HG03060 (cell line): ENCODE data around the gene MRTFA.
"Not testable (repeated sequence)": the region's sequence is repeated elsewhere in the genome, so short reads cannot be mapped to it uniquely, and the experiment has no call there.

Experiments used
- ATAC-seq: cut with Tn5 transposase; IDR thresholded peaks from one replicate; pipeline ENCODE4 v1.9.1; 2021; ENCODE audit warnings: low read depth, moderate number of reproducible peaks; ENCODE audit not compliant: unreplicated experiment

Gene MRTFA

DNA sequence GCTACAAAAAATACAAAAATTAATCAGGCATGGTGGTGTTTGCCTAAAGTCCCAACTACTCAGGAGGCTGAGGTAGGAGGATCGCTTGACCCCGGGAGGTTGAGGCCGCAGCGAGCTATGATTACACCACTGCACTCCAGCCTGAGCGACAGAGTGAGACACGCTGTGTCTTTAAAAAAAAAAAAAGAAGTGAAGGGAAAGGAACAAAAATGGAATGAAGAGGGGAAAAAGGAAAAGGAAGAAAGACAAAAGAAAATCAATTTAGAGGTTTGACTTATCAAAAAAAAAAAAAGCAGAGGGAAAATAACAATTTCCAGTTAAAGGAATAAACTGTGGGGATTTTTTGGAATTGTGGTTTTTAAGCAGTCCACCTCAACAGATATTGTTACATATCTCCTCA lies 36.8 kb downstream of the MRTFA start:
- no peak for ATAC-seq

- ATAC-seq: not testable (repeated sequence)
These were observed 37.8 kb downstream of the MRTFA start for GRCh38 chr22:40598712-40599111.

DNA sequence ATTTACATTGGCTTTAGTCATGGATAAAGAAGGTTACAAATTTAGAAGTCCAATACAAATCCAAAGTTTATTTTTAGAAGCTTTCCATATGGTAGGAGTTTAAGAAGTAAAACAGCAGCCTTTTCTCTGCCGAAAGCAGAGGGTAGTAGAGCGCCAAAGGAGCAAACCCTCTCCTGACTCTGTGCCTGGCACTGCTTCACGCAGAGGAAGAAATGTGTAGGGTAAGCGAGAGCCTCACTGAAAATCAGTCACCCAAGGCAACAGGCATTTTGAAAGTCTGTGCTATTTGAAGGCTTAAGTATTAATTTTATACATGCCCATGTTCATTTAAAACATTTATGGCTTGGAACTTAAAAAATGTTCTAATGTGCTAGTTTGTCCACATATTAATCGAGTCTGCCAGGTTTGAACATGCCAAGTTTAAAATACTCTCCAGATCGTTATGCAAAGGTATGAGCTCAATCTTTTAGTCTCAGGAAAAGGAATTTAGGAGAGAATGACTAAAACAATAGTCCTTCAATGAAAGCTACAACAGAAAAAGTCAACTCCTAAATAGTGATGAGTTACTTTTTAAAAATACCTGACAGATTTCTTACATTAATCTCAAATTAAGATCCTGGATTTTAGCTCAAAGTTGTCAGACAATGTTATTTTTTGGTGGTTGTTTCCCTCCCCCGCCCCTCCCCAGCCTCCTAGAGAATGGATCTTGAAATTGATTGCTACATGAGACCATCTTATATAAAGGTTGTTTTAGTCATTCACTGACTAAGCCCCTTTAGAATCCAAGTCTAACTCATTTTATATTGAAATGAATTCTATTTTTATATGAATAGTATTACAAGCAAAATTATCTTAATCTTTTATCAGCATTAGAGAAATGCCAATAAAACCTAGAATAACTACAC lies 38.7 kb downstream of the MRTFA start:
- ATAC-seq: no peak

GRCh38 chr22:40595497-40596234 lies 40.9 kb downstream of the MRTFA start:
- ATAC-seq: no peak

DNA sequence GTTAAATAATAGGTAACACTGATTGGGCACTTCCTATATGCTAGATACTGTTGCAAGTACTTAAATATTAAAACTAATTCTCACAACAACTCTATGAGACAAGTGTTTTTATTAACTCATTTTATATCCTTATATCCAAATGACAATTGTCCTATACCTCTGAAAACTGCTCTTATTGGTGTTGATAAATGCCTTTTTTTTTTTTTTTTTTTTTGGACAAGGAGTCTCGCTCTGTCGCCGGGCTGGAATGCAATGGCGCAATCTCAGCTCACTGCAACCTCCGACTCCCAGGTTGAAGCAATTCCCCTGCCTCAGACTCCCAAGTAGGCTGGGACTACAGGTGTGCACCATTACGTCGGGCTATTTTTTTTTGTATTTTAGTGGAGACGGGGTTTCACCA lies 41.6 kb downstream of the MRTFA start:
- ATAC-seq: no peak

- no peak for ATAC-seq
These were observed 42.2 kb downstream of the MRTFA start for GRCh38 chr22:40594346-40594745.

DNA sequence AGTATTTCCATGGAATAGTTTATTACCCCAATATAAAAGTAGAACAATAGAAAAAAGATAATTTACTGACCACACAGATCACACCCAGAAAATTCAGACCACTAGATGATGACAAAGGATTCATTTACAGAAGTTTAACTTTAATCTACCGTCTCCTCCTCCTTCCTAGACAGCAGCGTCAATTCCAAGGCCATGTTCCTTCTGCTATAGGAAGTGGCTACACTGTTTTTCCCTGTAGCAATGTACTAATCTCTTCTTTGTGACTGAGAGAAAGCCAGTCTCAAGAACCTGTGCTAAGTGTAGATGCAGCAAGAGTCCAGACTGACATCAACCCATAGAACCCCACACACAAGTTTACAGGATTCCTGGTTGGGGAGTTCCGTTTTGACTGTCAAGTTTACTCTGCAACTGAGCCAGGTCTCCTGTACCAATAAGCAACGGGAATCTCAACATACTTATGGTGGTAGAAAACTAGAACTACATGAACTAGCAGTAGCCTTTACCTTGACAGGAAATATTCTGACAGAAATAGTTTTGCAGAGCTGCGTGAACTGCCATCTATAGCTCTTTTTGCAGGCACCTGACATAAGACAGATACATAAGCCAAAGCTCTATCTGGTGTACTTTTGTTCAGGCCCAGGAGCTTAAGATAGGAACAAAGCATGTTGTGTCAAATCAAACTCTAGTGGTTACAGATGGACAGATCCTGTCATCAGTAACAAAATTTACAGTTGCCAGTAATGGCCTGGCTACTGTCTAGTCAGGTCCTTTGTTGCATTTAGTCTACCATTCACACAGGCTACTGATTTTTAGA lies 42.9 kb downstream of the MRTFA start:
- no peak for ATAC-seq

DNA sequence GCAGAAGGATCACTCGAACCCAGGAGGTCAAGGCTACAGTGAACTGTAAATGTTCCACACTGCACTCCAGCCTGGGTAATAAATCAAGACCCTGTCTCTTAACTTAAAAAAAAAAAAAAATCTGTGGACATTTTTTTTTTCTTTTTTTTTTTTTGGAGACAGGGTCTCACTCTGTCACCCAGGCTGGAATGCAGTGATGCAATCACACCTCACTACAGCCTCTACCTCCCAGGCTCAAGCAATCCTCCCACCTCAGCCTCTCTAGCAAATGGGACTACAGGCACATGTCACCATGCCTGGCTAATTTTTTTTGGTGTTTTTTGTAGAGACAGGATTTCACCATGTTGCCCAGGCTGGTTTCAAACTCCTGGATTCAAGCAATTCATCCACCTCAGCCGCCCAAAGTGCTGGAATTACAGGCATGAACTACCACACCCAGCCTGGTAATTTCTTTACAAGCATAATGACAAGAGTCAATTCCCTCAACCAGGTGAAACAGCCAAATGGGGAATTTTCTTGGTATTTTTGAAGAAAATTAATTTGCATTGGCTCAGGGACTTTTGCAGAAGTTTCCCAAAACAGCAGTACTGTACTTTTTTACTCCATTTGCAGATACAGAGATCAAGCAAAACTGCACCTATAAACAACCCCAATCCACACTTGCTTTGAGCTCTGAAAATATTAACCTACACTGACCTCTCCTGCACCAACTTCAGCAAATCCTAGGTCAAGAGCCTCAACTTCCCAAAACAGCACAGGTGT lies 44.0 kb downstream of the MRTFA start:
- no peak for ATAC-seq

DNA sequence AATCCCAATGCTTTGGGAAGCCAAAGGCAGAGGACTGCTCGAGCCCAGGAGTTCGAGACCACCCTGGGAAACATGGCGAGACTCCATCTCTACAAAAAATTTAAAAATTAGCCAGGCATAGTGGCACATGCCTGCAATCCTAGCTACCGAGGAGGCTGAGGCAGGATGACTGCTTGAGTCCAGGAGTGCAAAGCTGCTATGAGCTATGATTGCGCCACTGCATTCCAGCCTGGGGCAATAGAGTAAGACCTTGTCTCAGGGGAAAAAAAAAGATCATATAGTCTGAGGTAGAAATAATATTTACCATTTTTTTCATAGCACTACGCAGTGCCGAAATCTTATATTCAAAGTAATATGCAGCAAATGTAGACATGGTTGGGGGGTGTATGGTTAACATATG lies 47.8 kb downstream of the MRTFA start:
- ATAC-seq: no peak

DNA sequence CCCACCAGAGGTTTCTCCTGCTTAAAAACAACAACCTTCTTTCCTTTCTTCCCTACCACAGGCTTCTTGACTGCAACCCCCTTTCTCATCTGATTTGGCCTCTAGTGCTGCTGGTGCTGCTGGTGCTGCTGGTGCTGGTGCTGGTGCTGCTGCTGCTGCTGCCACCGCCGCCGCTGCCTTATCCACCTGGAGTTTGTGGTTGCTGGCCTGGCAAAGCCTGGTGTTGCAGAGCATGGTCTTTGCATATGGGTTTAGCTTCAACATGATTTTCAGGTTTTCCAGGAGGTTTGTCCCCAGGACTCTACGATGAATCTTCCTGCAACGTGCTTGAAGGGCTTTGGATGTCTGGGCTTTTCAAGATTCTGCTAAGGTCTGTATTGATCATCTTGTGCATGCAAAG lies 49.7 kb downstream of the MRTFA start:
- ATAC-seq: no peak

GRCh38 chr22:40585310-40585751 lies 51.2 kb downstream of the MRTFA start:
- no peak for ATAC-seq

DNA sequence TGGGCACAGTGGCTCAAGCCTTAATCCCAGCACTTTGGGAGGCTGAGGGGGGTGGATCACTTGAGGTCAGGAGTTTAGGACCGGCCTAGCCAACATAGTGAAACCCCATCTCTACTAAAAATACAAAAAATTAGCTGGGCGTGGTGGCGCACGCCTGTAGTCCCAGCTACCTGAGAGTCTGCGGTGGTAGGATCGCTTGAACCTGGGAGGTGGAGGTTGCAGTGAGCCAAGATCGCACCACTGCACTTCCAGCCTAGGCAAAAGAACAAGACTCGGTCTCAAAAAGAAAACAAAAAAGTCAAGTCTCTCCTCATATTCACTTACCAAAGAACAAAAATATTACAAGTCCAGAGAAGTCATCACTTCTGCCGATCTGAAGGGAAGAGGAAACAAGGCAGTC lies 51.8 kb downstream of the MRTFA start:
- ATAC-seq: not testable (repeated sequence)

GRCh38 chr22:40583053-40583741 lies 53.3 kb downstream of the MRTFA start:
- no peak for ATAC-seq

GRCh38 chr22:40582063-40582462 lies 54.5 kb downstream of the MRTFA start:
- no peak for ATAC-seq

DNA sequence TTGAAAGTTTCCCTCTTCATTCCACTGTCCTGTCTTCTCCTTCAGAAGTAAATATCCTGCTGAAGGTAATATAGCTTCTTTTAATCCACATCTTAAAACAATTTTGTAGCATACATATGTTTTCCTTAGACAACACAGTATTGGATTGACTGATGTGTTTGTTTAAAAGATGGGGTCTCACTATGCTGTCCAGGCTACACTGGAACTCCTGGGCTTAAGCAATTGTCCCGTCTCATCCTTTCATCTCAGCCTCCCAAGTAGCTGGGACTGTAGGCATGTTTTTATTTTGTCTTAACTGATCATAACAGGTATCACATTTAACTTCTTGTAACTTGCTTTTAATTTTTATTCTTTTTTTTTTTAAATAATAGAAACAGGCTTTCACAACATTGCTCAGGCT lies 55.9 kb downstream of the MRTFA start:
- ATAC-seq: no peak

GRCh38 chr22:40578171-40578570 lies 58.3 kb downstream of the MRTFA start:
- ATAC-seq: no peak

GRCh38 chr22:40572976-40573375 lies 63.5 kb downstream of the MRTFA start:
- no peak for ATAC-seq

DNA sequence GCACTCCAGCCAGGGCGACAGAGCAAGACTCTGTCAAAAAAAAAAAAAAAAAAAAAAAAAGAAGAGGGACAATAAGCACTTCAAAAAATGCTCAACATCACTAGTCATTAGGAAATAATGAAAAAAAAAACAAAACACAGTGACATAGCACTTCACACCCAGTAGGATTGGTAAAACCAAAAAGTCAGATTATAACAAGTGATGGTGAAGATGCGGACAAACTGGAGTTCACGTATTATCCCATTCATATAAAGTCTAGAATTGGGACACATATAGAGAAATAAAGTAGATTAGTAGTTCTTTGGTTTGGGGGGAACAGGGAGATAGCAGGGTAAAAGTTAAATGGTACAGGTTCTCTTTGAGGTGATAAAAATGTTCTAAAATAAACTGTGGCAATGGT lies 64.6 kb downstream of the MRTFA start:
- ATAC-seq: no peak

DNA sequence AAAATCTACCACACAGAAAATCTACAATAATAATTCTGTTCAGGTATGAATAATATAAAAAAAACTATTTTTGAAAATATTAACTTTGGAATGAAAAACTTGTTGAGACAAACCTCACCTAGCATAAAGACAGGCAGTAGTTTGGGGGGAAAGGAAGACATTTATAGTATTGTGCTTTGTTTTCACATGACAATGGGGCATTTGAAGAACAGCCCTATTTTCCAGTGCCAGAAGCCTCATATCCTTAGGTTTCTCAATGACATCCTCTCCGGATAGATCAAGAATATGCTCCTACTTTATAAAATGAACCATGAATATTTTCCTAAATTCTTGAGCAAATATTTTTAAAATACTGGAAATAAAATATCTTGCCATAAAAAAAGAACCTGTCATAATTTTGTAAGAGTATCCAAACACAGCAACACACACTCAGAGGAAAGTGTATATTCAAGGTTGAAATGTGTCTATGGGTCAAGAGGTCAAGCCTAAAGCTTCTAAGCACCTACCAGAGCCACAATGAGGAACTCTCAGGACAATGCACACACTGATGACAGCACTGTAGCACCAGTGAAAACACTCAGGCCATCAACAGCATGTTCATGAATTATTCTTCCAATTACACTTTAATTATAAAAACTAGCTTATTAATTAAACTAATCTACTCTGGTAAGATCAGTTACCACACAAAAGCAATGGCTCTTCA lies 68.7 kb downstream of the MRTFA start:
- no peak for ATAC-seq
